Measurements from ENCODE around the gene CCDC38. TPM values are rescaled to one million over a fixed set of nuclear protein-coding genes. Genes with fewer than 3 reads are reported as not detected.

The CCDC38 gene
- total and polyA plus RNA-seq, 10 of the 15 experiments (the other 5 are each of a cell fraction or from before 2014, with no cell fraction given), result 0.04 to 0.05 TPM; not detected in 8

GRCh38 chr12:95955549-95956159 lies 13.2 kb upstream of the CCDC38 start (continued):
- TF ChIP-seq NKRF (conservative IDR thresholded peaks at IDR 0.05), result no peak
- TF ChIP-seq ZBED1 (IDR thresholded peaks at IDR 0.05; ENCODE audit: borderline replicate concordance), result no peak
- no peak for TF ChIP-seq ZBTB33 (IDR thresholded peaks at IDR 0.05)
- TF ChIP-seq E2F4 (IDR thresholded peaks at IDR 0.05; ENCODE audit: low read depth, low read length), result no peak
- no peak for TF ChIP-seq E4F1 (IDR thresholded peaks at IDR 0.05; ENCODE audit: borderline replicate concordance, partially characterized antibody)
- TF ChIP-seq FOXK2 (IDR thresholded peaks at IDR 0.05), result no peak
- no peak for TF ChIP-seq RAD21 (IDR thresholded peaks at IDR 0.05; ENCODE audit: insufficient read depth, low read depth, low read length)
- TF ChIP-seq SPI1 (IDR thresholded peaks at IDR 0.05; ENCODE audit: borderline replicate concordance, insufficient read depth, low read depth, low read length), result no peak
- TF ChIP-seq RAD51 (IDR thresholded peaks at IDR 0.05), result no peak
- TF ChIP-seq CHD1 (IDR thresholded peaks at IDR 0.05; ENCODE audit: low read depth, low read length), result no peak

Measured in GM12878 (cell line).